ENCODE results near the gene STAB2.

The STAB2 gene

DNA sequence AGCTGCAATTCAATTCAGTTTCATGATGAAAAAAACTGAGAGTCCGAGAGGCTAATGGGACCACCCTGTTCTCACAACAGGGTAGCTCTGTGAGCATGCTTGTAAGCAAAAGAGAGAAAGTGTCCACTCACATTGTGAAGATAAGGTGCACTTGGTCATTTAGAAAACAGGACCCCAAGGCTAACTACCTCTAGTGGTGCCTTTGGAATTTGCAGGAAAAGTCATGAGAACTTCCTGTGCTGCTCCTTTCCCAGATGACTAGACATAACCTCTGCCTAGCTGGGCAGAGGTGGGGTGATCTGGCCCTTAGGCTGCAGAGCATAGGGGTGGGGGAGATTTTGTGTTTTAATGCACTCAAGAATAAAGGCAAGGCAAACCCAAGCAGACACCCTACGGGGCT lies 118.9 kb downstream of the STAB2 start:
- H3K27ac ChIP-seq: no peak overlapping the region
- TF ChIP-seq, protein P1, sequence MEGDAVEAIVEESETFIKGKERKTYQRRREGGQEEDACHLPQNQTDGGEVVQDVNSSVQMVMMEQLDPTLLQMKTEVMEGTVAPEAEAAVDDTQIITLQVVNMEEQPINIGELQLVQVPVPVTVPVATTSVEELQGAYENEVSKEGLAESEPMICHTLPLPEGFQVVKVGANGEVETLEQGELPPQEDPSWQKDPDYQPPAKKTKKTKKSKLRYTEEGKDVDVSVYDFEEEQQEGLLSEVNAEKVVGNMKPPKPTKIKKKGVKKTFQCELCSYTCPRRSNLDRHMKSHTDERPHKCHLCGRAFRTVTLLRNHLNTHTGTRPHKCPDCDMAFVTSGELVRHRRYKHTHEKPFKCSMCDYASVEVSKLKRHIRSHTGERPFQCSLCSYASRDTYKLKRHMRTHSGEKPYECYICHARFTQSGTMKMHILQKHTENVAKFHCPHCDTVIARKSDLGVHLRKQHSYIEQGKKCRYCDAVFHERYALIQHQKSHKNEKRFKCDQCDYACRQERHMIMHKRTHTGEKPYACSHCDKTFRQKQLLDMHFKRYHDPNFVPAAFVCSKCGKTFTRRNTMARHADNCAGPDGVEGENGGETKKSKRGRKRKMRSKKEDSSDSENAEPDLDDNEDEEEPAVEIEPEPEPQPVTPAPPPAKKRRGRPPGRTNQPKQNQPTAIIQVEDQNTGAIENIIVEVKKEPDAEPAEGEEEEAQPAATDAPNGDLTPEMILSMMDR (conservative IDR thresholded peaks at IDR 0.05): peak; percentile 49

DNA sequence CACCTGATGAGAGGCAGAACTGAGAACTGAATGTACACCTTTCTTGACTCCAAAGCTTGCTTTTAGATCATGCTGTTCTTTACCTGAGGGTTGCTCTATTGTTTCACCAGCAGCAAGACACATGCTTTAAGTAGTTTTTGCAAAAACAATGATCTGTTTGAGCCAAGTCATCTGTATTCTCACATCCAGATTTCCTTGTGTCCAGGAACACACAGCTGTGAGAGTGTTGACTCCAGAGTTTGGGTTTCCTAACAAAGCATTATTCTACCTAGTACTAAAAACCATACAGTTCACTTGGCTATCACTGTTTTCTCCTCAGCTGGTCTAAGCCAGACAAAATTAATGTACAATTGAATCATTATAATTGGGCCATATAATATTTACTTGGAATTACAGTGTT lies 120.4 kb downstream of the STAB2 start:
- no peak overlapping the region for H3K27ac ChIP-seq
- TF ChIP-seq, protein P1 (conservative IDR thresholded peaks at IDR 0.05): no peak

DNA sequence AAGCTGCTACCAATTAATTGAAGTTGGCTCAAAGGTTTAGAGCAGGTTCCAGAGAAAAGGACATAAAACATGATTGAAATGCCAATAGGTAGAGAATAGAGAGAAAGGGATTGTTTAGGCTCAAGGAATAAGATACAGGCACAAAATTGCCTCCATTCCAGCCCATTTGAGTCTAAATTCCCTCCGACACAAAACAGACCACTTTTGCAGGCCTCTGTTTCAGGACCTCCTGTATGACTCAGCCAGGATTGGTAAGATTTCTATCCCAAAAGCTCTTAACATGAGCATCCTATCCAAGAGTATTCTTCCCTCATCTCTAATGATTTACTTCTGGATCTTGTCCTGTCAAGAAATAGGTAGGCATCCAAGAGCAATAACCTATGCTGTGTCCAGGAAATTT lies 123.5 kb downstream of the STAB2 start:
- no peak overlapping the region for H3K27ac ChIP-seq
- TF ChIP-seq, protein P1 (conservative IDR thresholded peaks at IDR 0.05): no peak

DNA sequence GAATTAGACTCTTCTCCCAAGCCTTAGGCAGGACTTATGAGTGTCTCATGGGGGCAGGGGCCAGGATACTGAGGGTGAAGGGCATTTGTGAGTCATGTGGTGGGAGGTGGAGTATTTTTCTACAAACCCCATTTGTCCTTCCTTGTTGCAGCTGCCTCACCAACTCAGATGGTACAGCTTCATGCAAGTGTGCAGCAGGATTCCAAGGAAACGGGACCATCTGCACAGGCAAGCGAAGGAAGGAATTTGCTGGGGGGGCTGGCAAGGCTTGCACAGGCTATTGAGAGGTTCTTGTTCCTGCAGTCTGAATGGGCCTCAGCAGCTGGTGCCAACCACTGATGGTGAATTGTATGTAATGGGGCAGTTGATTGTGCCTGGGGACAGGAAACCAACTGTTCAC lies 125.1 kb downstream of the STAB2 start:
- no peak overlapping the region for H3K27ac ChIP-seq
- TF ChIP-seq, protein P1 (conservative IDR thresholded peaks at IDR 0.05): no peak

DNA sequence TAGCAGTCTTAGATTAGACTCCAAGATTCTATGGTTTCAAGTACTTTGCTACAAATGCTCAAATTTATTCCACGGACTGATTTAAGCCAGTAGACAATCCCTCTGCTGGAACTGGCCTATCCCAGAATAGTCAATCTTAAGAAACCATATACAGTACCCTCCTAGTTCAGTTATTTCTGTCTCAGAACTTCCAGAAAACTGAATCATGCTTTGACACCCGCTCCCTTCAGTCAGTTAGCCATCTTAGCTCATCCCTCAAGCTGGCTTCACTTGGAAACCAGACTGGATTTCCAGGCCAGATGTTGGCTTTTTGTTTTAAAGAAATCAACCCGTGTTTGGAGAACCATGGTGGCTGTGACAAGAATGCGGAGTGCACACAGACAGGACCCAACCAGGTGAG lies 128.4 kb downstream of the STAB2 start:
- TF ChIP-seq, protein P1 (conservative IDR thresholded peaks at IDR 0.05): no peak
- no peak overlapping the region for H3K27ac ChIP-seq

DNA sequence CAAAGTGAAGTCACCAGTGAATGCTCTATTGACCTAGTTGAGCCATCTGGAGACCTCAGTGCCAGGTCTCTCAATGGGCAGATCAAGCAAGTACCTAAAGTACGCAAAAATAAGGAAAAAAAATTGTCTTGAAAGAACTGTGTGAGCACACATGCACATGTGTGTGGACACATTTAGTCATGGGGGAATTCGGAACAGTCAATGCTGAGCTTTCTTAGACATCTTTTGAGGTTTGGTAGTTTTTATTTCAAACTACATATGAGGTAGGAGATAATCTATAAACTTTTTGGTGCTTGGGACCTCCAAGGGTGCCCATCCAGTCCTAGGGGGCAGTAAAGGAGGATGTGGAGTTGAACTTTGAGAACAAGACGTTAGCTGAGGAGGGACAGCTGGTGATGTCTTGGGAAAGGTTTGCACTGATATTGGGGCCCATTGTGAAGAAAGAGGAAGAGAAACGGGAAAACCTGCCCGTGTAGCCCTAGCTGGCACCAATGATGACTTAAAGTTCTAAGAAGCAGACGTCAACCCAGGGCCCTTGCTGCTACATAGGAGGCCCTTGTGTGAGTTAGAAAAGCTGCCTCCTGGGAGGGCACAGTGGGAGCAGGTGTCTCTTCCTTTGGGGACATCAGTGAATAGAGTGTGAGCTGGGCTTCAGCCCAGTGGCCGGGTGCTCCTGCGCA lies 129.6 kb downstream of the STAB2 start:
- no peak overlapping the region for H3K27ac ChIP-seq
- TF ChIP-seq, protein P1 (conservative IDR thresholded peaks at IDR 0.05): no peak

DNA sequence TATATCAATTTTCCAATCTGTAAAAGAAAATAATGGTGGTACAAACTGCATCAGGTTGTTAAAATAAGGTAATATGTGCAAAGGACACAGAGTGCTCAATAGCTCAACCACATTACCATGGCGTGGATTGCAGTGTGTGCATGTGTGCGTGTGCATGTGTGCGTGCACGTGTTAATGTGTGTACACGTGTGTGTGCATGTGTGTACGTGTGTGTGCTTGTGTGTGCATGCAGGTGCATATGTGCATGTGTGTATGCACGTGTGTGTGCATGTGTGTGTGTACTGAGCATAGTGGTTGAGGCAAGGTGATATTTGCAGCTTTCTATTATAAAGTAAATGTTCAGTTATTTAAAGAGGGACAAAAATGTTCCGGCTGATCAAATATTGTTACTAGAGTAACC lies 138.3 kb downstream of the STAB2 start:
- TF ChIP-seq, protein P1 (conservative IDR thresholded peaks at IDR 0.05): no peak
- no peak overlapping the region; the same call in 1 of the 2 replicates for H3K27ac ChIP-seq
